ENCODE results near the gene IFNL3. TPM values are rescaled to one million over a fixed set of nuclear protein-coding genes. Genes with fewer than 3 reads are reported as not detected.

IFNL3 gene
- polyA plus RNA-seq, 3 donors = not detected

- no peak overlapping the region for H3K27ac ChIP-seq (ENCODE audit: low read depth in 1 of 2, low read length in 2 of 2)
- no peak for TF ChIP-seq CTCF (IDR thresholded peaks at IDR 0.05)
Observed at GRCh38 chr19:39202998-39203355, 41.8 kb downstream of the IFNL3 start.

GRCh38 chr19:39200803-39201115 lies 44.0 kb downstream of the IFNL3 start:
- no peaks in the 10 kb centered on the region for H3K4me1 ChIP-seq (ENCODE audit: control insufficient read depth in 1 of 2, insufficient read depth in 2 of 2, low read length in 2 of 2)
- no peaks in the 10 kb centered on the region for H3K36me3 ChIP-seq (replicated peaks in 1 of 2; ENCODE audit: control insufficient read depth in 1 of 2, insufficient read depth in 2 of 2, low read length in 2 of 2)
- no peak for DNase-seq
- peaks cover 0 to 9% of the 10 kb centered on the region in 2 donors for H3K9me3 ChIP-seq (replicated peaks in 1 of 2; ENCODE audit: control insufficient read depth in 1 of 2, insufficient read depth in 1 of 2, low read length in 2 of 2)
- WGBS (ENCODE audit: insufficient coverage) = 93% methylated on average over 3 of the region's 3 CpGs
- H3K27me3 Mint-ChIP-seq (ENCODE audit: low read depth in 3 of 3) = peaks cover 60 to 89% (median 76%) of the 10 kb centered on the region in 3 donors
- H3K4me1 Mint-ChIP-seq = peaks cover 3% of the 10 kb centered on the region
- peaks cover 0 to 11% (median 2%) of the 10 kb centered on the region in 7 donors for H3K9me3 Mint-ChIP-seq
- no peak overlapping the region for H3K9ac ChIP-seq (ENCODE audit: insufficient read depth, low read length, poor library complexity, severe bottlenecking)
- no peak overlapping the region for H3K4me3 ChIP-seq (replicated peaks in 1 of 3; ENCODE audit: low read depth in 2 of 3, low read length in 3 of 3)
- intact Hi-C loops (cut with micrococcal nuclease) = no loop called here
- no peak for TF ChIP-seq CTCF (IDR thresholded peaks at IDR 0.05)
- H3K27ac ChIP-seq (ENCODE audit: low read depth in 1 of 2, low read length in 2 of 2) = no peak overlapping the region
- no peak overlapping the region for H3K4me3 Mint-ChIP-seq
- no peak overlapping the region for H3K27ac Mint-ChIP-seq
- H3K36me3 Mint-ChIP-seq = peaks cover 0 to 2% of the 10 kb centered on the region in 2 donors
- no peaks in the 10 kb centered on the region for H4K20me1 ChIP-seq (ENCODE audit: insufficient read depth, low read length)
- peaks cover 10 to 58% of the 10 kb centered on the region in 2 donors for H3K27me3 ChIP-seq (ENCODE audit: control insufficient read depth in 2 of 2, insufficient read depth in 2 of 2, low read length in 2 of 2)
- no peaks in the 10 kb centered on the region for H3K79me2 ChIP-seq (ENCODE audit: insufficient read depth, low read length)
- H3K4me2 ChIP-seq (replicated peaks; ENCODE audit: extremely low read depth, low read length, poor library complexity, severe bottlenecking) = no peak overlapping the region
- no peak overlapping the region for H2AFZ ChIP-seq (ENCODE audit: insufficient read depth, low read depth, low read length, poor library complexity, severe bottlenecking)

More at GRCh38 chr19:39202998-39203355, 41.8 kb downstream of the IFNL3 start:
- no peak overlapping the region for H3K9ac ChIP-seq (ENCODE audit: insufficient read depth, low read length, poor library complexity, severe bottlenecking)
- peaks cover 0 to 4% (median 2%) of the 10 kb centered on the region in 7 donors for H3K9me3 Mint-ChIP-seq
- H2AFZ ChIP-seq (ENCODE audit: insufficient read depth, low read depth, low read length, poor library complexity, severe bottlenecking) = no peak overlapping the region
- DNase-seq = no peak
- H3K9me3 ChIP-seq (replicated peaks in 1 of 2; ENCODE audit: control insufficient read depth in 1 of 2, insufficient read depth in 1 of 2, low read length in 2 of 2) = no peaks in the 10 kb centered on the region
- no peaks in the 10 kb centered on the region for H3K4me1 ChIP-seq (ENCODE audit: control insufficient read depth in 1 of 2, insufficient read depth in 2 of 2, low read length in 2 of 2)
- no peak overlapping the region for H3K4me2 ChIP-seq (replicated peaks; ENCODE audit: extremely low read depth, low read length, poor library complexity, severe bottlenecking)
- peak overlapping the region in 1 of 2 donors; percentile 77 for H3K4me3 Mint-ChIP-seq
- H3K79me2 ChIP-seq (ENCODE audit: insufficient read depth, low read length) = no peaks in the 10 kb centered on the region
- intact Hi-C loops (cut with micrococcal nuclease) = no loop called here
- H3K4me3 ChIP-seq (replicated peaks in 1 of 3; ENCODE audit: low read depth in 2 of 3, low read length in 3 of 3) = no peak overlapping the region
- 90% methylated on average over 1 of the region's 1 CpG for WGBS (ENCODE audit: insufficient coverage)
- no peaks in the 10 kb centered on the region for H4K20me1 ChIP-seq (ENCODE audit: insufficient read depth, low read length)
- no peaks in the 10 kb centered on the region for H3K36me3 Mint-ChIP-seq
- peaks cover 0 to 37% of the 10 kb centered on the region in 2 donors for H3K27me3 ChIP-seq (ENCODE audit: control insufficient read depth in 2 of 2, insufficient read depth in 2 of 2, low read length in 2 of 2)
- H3K27ac Mint-ChIP-seq = no peak overlapping the region
- no peaks in the 10 kb centered on the region for H3K4me1 Mint-ChIP-seq
- H3K27me3 Mint-ChIP-seq (ENCODE audit: low read depth in 3 of 3) = peaks cover 43 to 73% (median 63%) of the 10 kb centered on the region in 3 donors
- H3K36me3 ChIP-seq (replicated peaks in 1 of 2; ENCODE audit: control insufficient read depth in 1 of 2, insufficient read depth in 2 of 2, low read length in 2 of 2) = no peaks in the 10 kb centered on the region

Data from CD14-positive monocyte (primary cell).